HepG2 (cell line): ENCODE data around the gene SP140L. TPM values are rescaled to one million over a fixed set of nuclear protein-coding genes. Genes with fewer than 3 reads are reported as not detected.

ENCODE experiments used
- BCL6 ChIP-seq: IDR thresholded peaks from 2 replicates; pipeline ENCODE4 v1.6.1; 2016; ENCODE audit warnings: missing genetic modification reagents, missing compliant biosample characterization
- CEBPG ChIP-seq: IDR thresholded peaks from 2 replicates; pipeline ENCODE4 v1.6.1; 2016
- E2F2 ChIP-seq: sonication (generic); formaldehyde crosslinking; IDR thresholded peaks from 2 replicates; pipeline ENCODE4 v1.4.0; 2020; ENCODE audit warnings: missing genetic modification reagents, borderline replicate concordance
- MEIS2 ChIP-seq: sonication (generic); formaldehyde crosslinking; IDR thresholded peaks from 2 replicates; pipeline ENCODE4 v1.9.0; 2021; ENCODE audit warnings: mild to moderate bottlenecking, missing genetic modification reagents
- NBN ChIP-seq: fragments of 450-650 bp; conservative IDR thresholded peaks from 2 replicates; pipeline ENCODE4 v1.6.1; 2017
- NFIC ChIP-seq: IDR thresholded peaks from 2 replicates; pipeline ENCODE4 v1.6.1; 2012; ENCODE audit warnings: mild to moderate bottlenecking, low read length, inconsistent platforms
- PPARG ChIP-seq: conservative IDR thresholded peaks from 2 replicates; pipeline ENCODE4 v1.6.1; 2016; ENCODE audit warnings: missing biosample characterization, missing genetic modification reagents
- SPEN ChIP-seq: sonication (generic); formaldehyde crosslinking; IDR thresholded peaks from 2 replicates; pipeline ENCODE4 v1.5.1; 2020; ENCODE audit warnings: low read depth, mild to moderate bottlenecking, missing genetic modification reagents
- TEAD3 ChIP-seq: optimal IDR thresholded peaks from 2 replicates; pipeline ENCODE3; 2016; ENCODE audit warnings: borderline replicate concordance
- TOE1 ChIP-seq: sonication (generic); formaldehyde crosslinking; IDR thresholded peaks from 2 replicates; pipeline ENCODE4 v1.4.0; 2020; ENCODE audit warnings: mild to moderate bottlenecking, missing genetic modification reagents
- TSC22D2 ChIP-seq: sonication (generic); formaldehyde crosslinking; IDR thresholded peaks from 2 replicates; pipeline ENCODE4 v1.5.1; 2020; ENCODE audit warnings: missing genetic modification reagents, mild to moderate bottlenecking, borderline replicate concordance
- ZBTB44 ChIP-seq: sonication (generic); formaldehyde crosslinking; IDR thresholded peaks from 2 replicates; pipeline ENCODE4 v1.4.0; 2020; ENCODE audit warnings: missing genetic modification reagents
- ZFY ChIP-seq: sonication (generic); formaldehyde crosslinking; IDR thresholded peaks from 2 replicates; pipeline ENCODE4 v1.4.0; 2020; ENCODE audit warnings: missing genetic modification reagents
- ZNF496 ChIP-seq: sonication (generic); formaldehyde crosslinking; IDR thresholded peaks from 2 replicates; pipeline ENCODE4 v1.8.1; 2023; ENCODE audit warnings: mild to moderate bottlenecking, moderate library complexity, missing genetic modification reagents; ENCODE audit not compliant: insufficient replicate concordance
- ZSCAN25 ChIP-seq: sonication (generic); formaldehyde crosslinking; IDR thresholded peaks from 2 replicates; pipeline ENCODE4 v1.8.0; 2022; ENCODE audit warnings: mild to moderate bottlenecking, missing genetic modification reagents
- polyA plus RNA-seq, 8 experiments: library from polyadenylated mRNA; depleted of rRNA in 3 of 8; stranded (reverse) in 7 of 8; unstranded in 1 of 8; fragments of >200 nt; fragmentation: Illumina TruSeq in 4 of 8; extraction: Trizol in 4 of 8; gene quantifications; 2 replicates each; pipeline versions ENCODE4 v1.2.1 to v1.2.3, GENCODE V29; 2011 to 2016; ENCODE audit warnings: low read depth in 4 of 8, missing spikeins in 1 of 8, mixed read lengths in 1 of 8; ENCODE audit not compliant: insufficient read depth in 1 of 8
- total RNA-seq, 5 experiments: library from RNA; depleted of rRNA; stranded (reverse); fragments of >200 nt; fragmentation: Illumina TruSeq; extraction: Trizol; gene quantifications; 2 replicates each; pipeline ENCODE4 v1.2.3, GENCODE V29; 2016; ENCODE audit warnings: low read depth in 1 of 5
- TF ChIP-seq, protein P1 (sequence below): sonication (generic); formaldehyde crosslinking; IDR thresholded peaks from 2 replicates; pipeline ENCODE4 v1.8.1; 2022; ENCODE audit warnings: low read depth, mild to moderate bottlenecking, missing genetic modification reagents
- TF ChIP-seq, protein P2 (sequence below): sonication (generic); formaldehyde crosslinking; IDR thresholded peaks from 2 replicates; pipeline ENCODE4 v1.4.0; 2020; ENCODE audit warnings: missing genetic modification reagents
- TF ChIP-seq, protein P3 (sequence below): IDR thresholded peaks from 2 replicates; pipeline ENCODE4 v1.6.1; 2016; ENCODE audit warnings: mild to moderate bottlenecking

Gene SP140L
- total and polyA plus RNA-seq, 2 of the 13 experiments (the other 11 are each of a cell fraction or from before 2014, with no cell fraction given): 10.9 to 17.5 TPM

GRCh38 chr2:230326453-230327417, at the start of gene SP140L (continued):
- TF ChIP-seq ZFY: peak; percentile 99
- no peak for TF ChIP-seq ZNF496 (CRISPR knock-in tag)
- TF ChIP-seq TSC22D2 (CRISPR knock-in tag): peak; percentile 54; the same call in 1 of the 2 replicates
- TF ChIP-seq E2F2 (CRISPR knock-in tag): 0 out of 2 replicates have a peak, but pooled peaks have one; percentile 20
- peak; percentile 95 for TF ChIP-seq SPEN (CRISPR knock-in tag)
- peak; percentile 56 for TF ChIP-seq CEBPG (CRISPR knock-in tag)
- TF ChIP-seq, protein P1, sequence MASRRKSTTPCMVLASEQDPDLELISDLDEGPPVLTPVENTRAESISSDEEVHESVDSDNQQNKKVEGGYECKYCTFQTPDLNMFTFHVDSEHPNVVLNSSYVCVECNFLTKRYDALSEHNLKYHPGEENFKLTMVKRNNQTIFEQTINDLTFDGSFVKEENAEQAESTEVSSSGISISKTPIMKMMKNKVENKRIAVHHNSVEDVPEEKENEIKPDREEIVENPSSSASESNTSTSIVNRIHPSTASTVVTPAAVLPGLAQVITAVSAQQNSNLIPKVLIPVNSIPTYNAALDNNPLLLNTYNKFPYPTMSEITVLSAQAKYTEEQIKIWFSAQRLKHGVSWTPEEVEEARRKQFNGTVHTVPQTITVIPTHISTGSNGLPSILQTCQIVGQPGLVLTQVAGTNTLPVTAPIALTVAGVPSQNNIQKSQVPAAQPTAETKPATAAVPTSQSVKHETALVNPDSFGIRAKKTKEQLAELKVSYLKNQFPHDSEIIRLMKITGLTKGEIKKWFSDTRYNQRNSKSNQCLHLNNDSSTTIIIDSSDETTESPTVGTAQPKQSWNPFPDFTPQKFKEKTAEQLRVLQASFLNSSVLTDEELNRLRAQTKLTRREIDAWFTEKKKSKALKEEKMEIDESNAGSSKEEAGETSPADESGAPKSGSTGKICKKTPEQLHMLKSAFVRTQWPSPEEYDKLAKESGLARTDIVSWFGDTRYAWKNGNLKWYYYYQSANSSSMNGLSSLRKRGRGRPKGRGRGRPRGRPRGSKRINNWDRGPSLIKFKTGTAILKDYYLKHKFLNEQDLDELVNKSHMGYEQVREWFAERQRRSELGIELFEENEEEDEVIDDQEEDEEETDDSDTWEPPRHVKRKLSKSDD (CRISPR knock-in tag): no peak
- 0 out of 2 replicates have a peak, but pooled peaks have one; percentile 39 for TF ChIP-seq TOE1 (CRISPR knock-in tag)
- TF ChIP-seq ZSCAN25 (CRISPR knock-in tag): peak; percentile 66
- TF ChIP-seq NFIC: peak; percentile 28; the same call in 1 of the 2 replicates
- TF ChIP-seq PPARG (CRISPR knock-in tag): peak; percentile 62; the same call in 1 of the 2 replicates
- TF ChIP-seq ZBTB44 (CRISPR knock-in tag): peak; percentile 68; the same call in 1 of the 2 replicates
- TF ChIP-seq, protein P2, sequence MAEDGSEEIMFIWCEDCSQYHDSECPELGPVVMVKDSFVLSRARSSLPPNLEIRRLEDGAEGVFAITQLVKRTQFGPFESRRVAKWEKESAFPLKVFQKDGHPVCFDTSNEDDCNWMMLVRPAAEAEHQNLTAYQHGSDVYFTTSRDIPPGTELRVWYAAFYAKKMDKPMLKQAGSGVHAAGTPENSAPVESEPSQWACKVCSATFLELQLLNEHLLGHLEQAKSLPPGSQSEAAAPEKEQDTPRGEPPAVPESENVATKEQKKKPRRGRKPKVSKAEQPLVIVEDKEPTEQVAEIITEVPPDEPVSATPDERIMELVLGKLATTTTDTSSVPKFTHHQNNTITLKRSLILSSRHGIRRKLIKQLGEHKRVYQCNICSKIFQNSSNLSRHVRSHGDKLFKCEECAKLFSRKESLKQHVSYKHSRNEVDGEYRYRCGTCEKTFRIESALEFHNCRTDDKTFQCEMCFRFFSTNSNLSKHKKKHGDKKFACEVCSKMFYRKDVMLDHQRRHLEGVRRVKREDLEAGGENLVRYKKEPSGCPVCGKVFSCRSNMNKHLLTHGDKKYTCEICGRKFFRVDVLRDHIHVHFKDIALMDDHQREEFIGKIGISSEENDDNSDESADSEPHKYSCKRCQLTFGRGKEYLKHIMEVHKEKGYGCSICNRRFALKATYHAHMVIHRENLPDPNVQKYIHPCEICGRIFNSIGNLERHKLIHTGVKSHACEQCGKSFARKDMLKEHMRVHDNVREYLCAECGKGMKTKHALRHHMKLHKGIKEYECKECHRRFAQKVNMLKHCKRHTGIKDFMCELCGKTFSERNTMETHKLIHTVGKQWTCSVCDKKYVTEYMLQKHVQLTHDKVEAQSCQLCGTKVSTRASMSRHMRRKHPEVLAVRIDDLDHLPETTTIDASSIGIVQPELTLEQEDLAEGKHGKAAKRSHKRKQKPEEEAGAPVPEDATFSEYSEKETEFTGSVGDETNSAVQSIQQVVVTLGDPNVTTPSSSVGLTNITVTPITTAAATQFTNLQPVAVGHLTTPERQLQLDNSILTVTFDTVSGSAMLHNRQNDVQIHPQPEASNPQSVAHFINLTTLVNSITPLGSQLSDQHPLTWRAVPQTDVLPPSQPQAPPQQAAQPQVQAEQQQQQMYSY (CRISPR knock-in tag): 0 out of 2 replicates have a peak, but pooled peaks have one; percentile 18
- peak; percentile 55; the same call in 1 of the 2 replicates for TF ChIP-seq BCL6 (CRISPR knock-in tag)
- TF ChIP-seq NBN: no peak
- TF ChIP-seq, protein P3, sequence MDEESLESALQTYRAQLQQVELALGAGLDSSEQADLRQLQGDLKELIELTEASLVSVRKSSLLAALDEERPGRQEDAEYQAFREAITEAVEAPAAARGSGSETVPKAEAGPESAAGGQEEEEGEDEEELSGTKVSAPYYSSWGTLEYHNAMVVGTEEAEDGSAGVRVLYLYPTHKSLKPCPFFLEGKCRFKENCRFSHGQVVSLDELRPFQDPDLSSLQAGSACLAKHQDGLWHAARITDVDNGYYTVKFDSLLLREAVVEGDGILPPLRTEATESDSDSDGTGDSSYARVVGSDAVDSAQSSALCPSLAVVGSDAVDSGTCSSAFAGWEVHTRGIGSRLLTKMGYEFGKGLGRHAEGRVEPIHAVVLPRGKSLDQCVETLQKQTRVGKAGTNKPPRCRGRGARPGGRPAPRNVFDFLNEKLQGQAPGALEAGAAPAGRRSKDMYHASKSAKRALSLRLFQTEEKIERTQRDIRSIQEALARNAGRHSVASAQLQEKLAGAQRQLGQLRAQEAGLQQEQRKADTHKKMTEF (CRISPR knock-in tag): peak; percentile 89
- TF ChIP-seq MEIS2 (CRISPR knock-in tag): 0 out of 2 replicates have a peak, but pooled peaks have one; percentile 38
- no peak for TF ChIP-seq TEAD3 (CRISPR knock-in tag)
